ENCODE results near the gene ARHGAP10.

ARHGAP10 gene

GRCh38 chr4:148112231-148112982 is 380.5 kb downstream of the ARHGAP10 start:
- DNase-seq (ENCODE audit: insufficient read length, low spot score) (no peak), FAIRE-seq (no peak)

- no peak for FAIRE-seq
These were observed 382.5 kb downstream of the ARHGAP10 start for GRCh38 chr4:148114436-148114835.

GRCh38 chr4:148116264-148116663 is 384.4 kb downstream of the ARHGAP10 start:
- FAIRE-seq (no peak), DNase-seq (ENCODE audit: insufficient read length, low spot score) (no peak)

More at GRCh38 chr4:148114436-148114835, 382.5 kb downstream of the ARHGAP10 start:
- no peak for DNase-seq (ENCODE audit: insufficient read length, low spot score)

- FAIRE-seq, result no peak
- DNase-seq (ENCODE audit: insufficient read length, low spot score), result no peak
These were observed 385.1 kb downstream of the ARHGAP10 start for GRCh38 chr4:148116969-148117368.

GRCh38 chr4:148118179-148118578 is 386.3 kb downstream of the ARHGAP10 start:
- FAIRE-seq, result no peak

GRCh38 chr4:148118633-148119032 is 386.7 kb downstream of the ARHGAP10 start:
- no peak for FAIRE-seq
- no peak for DNase-seq (ENCODE audit: insufficient read length, low spot score)

More at GRCh38 chr4:148118179-148118578, 386.3 kb downstream of the ARHGAP10 start:
- no peak for DNase-seq (ENCODE audit: insufficient read length, low spot score)

GRCh38 chr4:148120216-148120615 is 388.3 kb downstream of the ARHGAP10 start:
- DNase-seq (ENCODE audit: insufficient read length, low spot score), result no peak
- no peak for FAIRE-seq

Measured in GM19239 (cell line).